ENCODE data around the gene CARD19. TPM values are rescaled to one million over a fixed set of nuclear protein-coding genes. Genes with fewer than 3 reads are reported as not detected.

Gene CARD19
- total RNA-seq, 1 donor from 2014 or later, result 22.4 TPM

- DNase-seq (no peak), ATAC-seq (no peak)
- intact Hi-C loops (cut with micrococcal nuclease), result no loop called here
These were observed 11.5 kb upstream of the CARD19 start for GRCh38 chr9:93084471-93084881.

- DNase-seq, result no peak
- intact Hi-C loops (cut with micrococcal nuclease), result no loop called here
- no peak for ATAC-seq
These were observed 10.3 kb upstream of the CARD19 start for GRCh38 chr9:93085676-93086075.

- intact Hi-C loops (cut with micrococcal nuclease), result no loop called here
- no peak for DNase-seq
- ATAC-seq, result no peak
These were observed 9.4 kb upstream of the CARD19 start for GRCh38 chr9:93086447-93087224.

GRCh38 chr9:93087971-93088655 is 7.9 kb upstream of the CARD19 start:
- DNase-seq (no peak), ATAC-seq (no peak)
- intact Hi-C loops (cut with micrococcal nuclease), result no loop called here

GRCh38 chr9:93088656-93089015 is 7.4 kb upstream of the CARD19 start:
- intact Hi-C loops (cut with micrococcal nuclease), result no loop called here
- no peak for ATAC-seq
- DNase-seq, result no peak

GRCh38 chr9:93089024-93089423 is 7.0 kb upstream of the CARD19 start:
- no peak for DNase-seq
- no peak for ATAC-seq
- intact Hi-C loops (cut with micrococcal nuclease), result no loop called here

GRCh38 chr9:93089481-93089991 is 6.5 kb upstream of the CARD19 start:
- intact Hi-C loops (cut with micrococcal nuclease), result no loop called here
- ATAC-seq (no peak), DNase-seq (no peak)

GRCh38 chr9:93090091-93090655 is 5.8 kb upstream of the CARD19 start:
- intact Hi-C loops (cut with micrococcal nuclease), result no loop called here

GRCh38 chr9:93091056-93091452 is 5.0 kb upstream of the CARD19 start:
- ATAC-seq (no peak), DNase-seq (no peak)
- intact Hi-C loops (cut with micrococcal nuclease), result no loop called here

More at GRCh38 chr9:93090091-93090655, 5.8 kb upstream of the CARD19 start:
- ATAC-seq (no peak), DNase-seq (no peak)

- ATAC-seq, result no peak
- intact Hi-C loops (cut with micrococcal nuclease), result no loop called here
- DNase-seq, result no peak
These were observed 4.5 kb upstream of the CARD19 start for GRCh38 chr9:93091453-93092081.

GRCh38 chr9:93092251-93092991 is 3.6 kb upstream of the CARD19 start:
- no peak for ATAC-seq
- intact Hi-C loops (cut with micrococcal nuclease), result no loop called here
- DNase-seq, result no peak

GRCh38 chr9:93093127-93093876 is 2.7 kb upstream of the CARD19 start:
- DNase-seq, result no peak
- intact Hi-C loops (cut with micrococcal nuclease), result no loop called here
- ATAC-seq, result no peak

GRCh38 chr9:93093877-93094657 is 1.9 kb upstream of the CARD19 start:
- ATAC-seq (no peak), DNase-seq (no peak)
- intact Hi-C loops (cut with micrococcal nuclease), result no loop called here

- intact Hi-C loops (cut with micrococcal nuclease), result no loop called here
- DNase-seq (peak; percentile 72), ATAC-seq (peak; percentile 0)
These were observed 1.3 kb upstream of the CARD19 start for GRCh38 chr9:93094658-93095204.

- peak; percentile 86 for ATAC-seq
- intact Hi-C loops (cut with micrococcal nuclease), result no loop called here
These were observed 549 bp upstream of the CARD19 start for GRCh38 chr9:93095205-93096130.

GRCh38 chr9:93096811-93097382 is 880 bp downstream of the CARD19 start:
- intact Hi-C loops (cut with micrococcal nuclease), result no loop called here
- DNase-seq (no peak), ATAC-seq (no peak)

More at GRCh38 chr9:93095205-93096130, 549 bp upstream of the CARD19 start:
- DNase-seq, result peak; percentile 100

Data from left ventricle myocardium superior (tissue), 1 donor.